Endodermal cell (in vitro differentiated cells): ENCODE data around the gene TNFRSF14. TPM values are rescaled to one million over a fixed set of nuclear protein-coding genes. Genes with fewer than 3 reads are reported as not detected.

Experiments
- DNase-seq: peaks from one replicate; pipeline ENCODE4 v3.0.0-alpha.2; 2017
- H3K27ac ChIP-seq: 2 replicates; pipeline ENCODE4 v1.5.1; 2013; ENCODE audit warnings: mild to moderate bottlenecking, low read depth, low read length, moderate library complexity
- H3K27me3 ChIP-seq: 2 replicates; pipeline ENCODE4 v1.6.1; 2013; ENCODE audit warnings: mild to moderate bottlenecking, low read length, moderate library complexity; ENCODE audit not compliant: insufficient read depth, control insufficient read depth, poor library complexity, severe bottlenecking
- H3K36me3 ChIP-seq: 2 replicates; pipeline ENCODE4 v1.7.0; 2013; ENCODE audit warnings: mild to moderate bottlenecking, low read length, moderate library complexity; ENCODE audit not compliant: control insufficient read depth, insufficient read depth
- H3K4me1 ChIP-seq: one replicate; pipeline ENCODE4 v1.7.0; 2013; ENCODE audit warnings: low read length; ENCODE audit not compliant: control insufficient read depth, insufficient read depth
- H3K4me3 ChIP-seq: 2 replicates; pipeline ENCODE4 v1.5.1; 2013; ENCODE audit warnings: mild to moderate bottlenecking, low read length, moderate library complexity
- H3K9ac ChIP-seq: 2 replicates; pipeline ENCODE4 v1.6.1; 2013; ENCODE audit warnings: mild to moderate bottlenecking, low read length, moderate library complexity; ENCODE audit not compliant: poor library complexity, severe bottlenecking; ENCODE audit errors: extremely low read depth
- H3K9me3 ChIP-seq: 2 replicates; pipeline ENCODE4 v1.6.1; 2013; ENCODE audit warnings: mild to moderate bottlenecking, low read length, moderate library complexity; ENCODE audit not compliant: control insufficient read depth
- H3K27ac Mint-ChIP-seq: 2 replicates; pipeline ENCODE4 v1.8.0; 2020; ENCODE audit warnings: mixed read lengths
- H3K27me3 Mint-ChIP-seq: 2 replicates; pipeline ENCODE4 v1.8.0; 2021; ENCODE audit warnings: mild to moderate bottlenecking, mixed read lengths; ENCODE audit not compliant: insufficient read depth
- H3K36me3 Mint-ChIP-seq: 2 replicates; pipeline ENCODE4 v1.8.0; 2020; ENCODE audit warnings: low read depth, mixed read lengths
- H3K4me1 Mint-ChIP-seq: 2 replicates; pipeline ENCODE4 v1.8.0; 2020; ENCODE audit warnings: mixed read lengths
- H3K4me3 Mint-ChIP-seq: 2 replicates; pipeline ENCODE4 v1.8.0; 2020; ENCODE audit warnings: mild to moderate bottlenecking, moderate library complexity, mixed read lengths
- H3K9me3 Mint-ChIP-seq: 2 replicates; pipeline ENCODE4 v1.8.0; 2020; ENCODE audit warnings: mild to moderate bottlenecking, mixed read lengths
- WGBS, 2 experiments: methylation state at CpG; one replicate each; pipeline versions ENCODE4 v1.1.5 to v1.1.7; 2013; ENCODE audit warnings: missing lambda C conversion rate in 2 of 2, mixed read lengths in 1 of 2; ENCODE audit not compliant: insufficient coverage in 1 of 2, insufficient read length in 1 of 2; 5-methylcytosine and 5-hydroxymethylcytosine counted together
- total RNA-seq, 2 donors: library from RNA; stranded (reverse); fragmentation: NEBNext Ultra II Directional in 1 of 2; extraction: Animal tissue kit (Norgen Biotek cat#: 25700) in 1 of 2; gene quantifications; 2 replicates in 1 of 2; 3 replicates in 1 of 2; pipeline ENCODE4 v1.2.1, GENCODE V29; 2021
- TF ChIP-seq, protein P1 (sequence below): fragments of 200-600 bp; sonication (generic); conservative IDR thresholded peaks from 2 replicates; pipeline ENCODE4 v1.5.0; 2021; ENCODE audit warnings: antibody characterized with exemption, mild to moderate bottlenecking

The TNFRSF14 gene
- total RNA-seq, 2 donors from 2014 or later, result 0.29 to 0.46 TPM

DNA sequence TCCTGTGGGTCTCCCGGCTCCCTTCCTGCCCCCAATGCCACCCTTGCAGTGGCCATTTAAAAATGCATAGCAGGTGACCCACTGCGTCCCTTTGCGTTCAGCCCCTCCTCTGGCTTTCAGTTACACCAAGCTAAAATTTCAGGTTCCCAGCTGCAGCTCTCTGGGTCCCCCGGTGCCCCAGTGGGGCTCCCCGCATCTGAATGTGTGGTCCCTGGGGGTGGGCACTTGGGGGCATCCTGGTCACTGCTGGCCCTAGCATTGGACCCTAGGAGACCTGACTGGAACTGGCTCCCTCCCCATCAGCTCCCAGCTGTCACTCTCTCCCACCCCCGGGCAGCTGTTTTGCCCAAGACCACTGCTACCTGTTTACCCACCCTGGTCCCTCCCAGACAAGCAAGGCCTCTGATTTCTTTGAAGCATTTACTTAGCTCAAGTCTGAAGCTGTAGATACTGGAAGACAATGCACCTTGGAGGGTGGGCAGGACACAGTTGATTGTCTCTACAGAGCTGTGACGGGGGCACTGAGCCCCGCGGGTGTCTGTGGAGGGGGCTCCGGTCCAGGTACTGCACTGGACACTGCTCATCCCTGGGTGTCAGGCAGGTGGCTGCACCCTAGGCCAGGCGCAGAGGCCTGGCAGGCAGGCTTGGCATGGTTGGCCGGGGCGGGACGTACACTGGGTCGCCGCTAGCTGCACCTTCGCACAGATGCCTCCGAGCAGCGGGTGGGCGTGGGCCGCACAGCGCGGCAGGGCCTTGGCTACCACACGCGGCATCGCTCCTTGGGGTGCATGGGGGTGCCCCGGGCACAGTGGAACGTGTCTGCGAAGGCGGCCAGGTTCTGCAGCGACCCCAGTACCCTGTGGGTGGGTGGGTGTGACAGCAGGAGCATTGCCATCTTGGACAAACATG, 34.3 kb downstream of the TNFRSF14 start:
- Histone ChIP-seq H3K9me3 (no peaks in the 10 kb centered on the region), H3K27me3 (no peaks in the 10 kb centered on the region), H3K27ac (no peak overlapping the region), H3K36me3 (no peaks in the 10 kb centered on the region), H3K9ac (no peak overlapping the region), H3K4me1 (no peaks in the 10 kb centered on the region), H3K4me3 (no peak overlapping the region)
- H3K4me3 Mint-ChIP-seq, result no peak overlapping the region
- H3K9me3 Mint-ChIP-seq, result peaks cover 12% of the 10 kb centered on the region
- WGBS, 2 experiments, result 95 to 99% methylated on average over 10 to 31 of the region's 31 CpGs
- H3K27me3 Mint-ChIP-seq, result peaks cover 2% of the 10 kb centered on the region
- H3K27ac Mint-ChIP-seq, result no peak overlapping the region
- H3K4me1 Mint-ChIP-seq, result no peaks in the 10 kb centered on the region
- DNase-seq, result no peak
- TF ChIP-seq, protein P1, sequence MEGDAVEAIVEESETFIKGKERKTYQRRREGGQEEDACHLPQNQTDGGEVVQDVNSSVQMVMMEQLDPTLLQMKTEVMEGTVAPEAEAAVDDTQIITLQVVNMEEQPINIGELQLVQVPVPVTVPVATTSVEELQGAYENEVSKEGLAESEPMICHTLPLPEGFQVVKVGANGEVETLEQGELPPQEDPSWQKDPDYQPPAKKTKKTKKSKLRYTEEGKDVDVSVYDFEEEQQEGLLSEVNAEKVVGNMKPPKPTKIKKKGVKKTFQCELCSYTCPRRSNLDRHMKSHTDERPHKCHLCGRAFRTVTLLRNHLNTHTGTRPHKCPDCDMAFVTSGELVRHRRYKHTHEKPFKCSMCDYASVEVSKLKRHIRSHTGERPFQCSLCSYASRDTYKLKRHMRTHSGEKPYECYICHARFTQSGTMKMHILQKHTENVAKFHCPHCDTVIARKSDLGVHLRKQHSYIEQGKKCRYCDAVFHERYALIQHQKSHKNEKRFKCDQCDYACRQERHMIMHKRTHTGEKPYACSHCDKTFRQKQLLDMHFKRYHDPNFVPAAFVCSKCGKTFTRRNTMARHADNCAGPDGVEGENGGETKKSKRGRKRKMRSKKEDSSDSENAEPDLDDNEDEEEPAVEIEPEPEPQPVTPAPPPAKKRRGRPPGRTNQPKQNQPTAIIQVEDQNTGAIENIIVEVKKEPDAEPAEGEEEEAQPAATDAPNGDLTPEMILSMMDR, result no peak
- peaks cover 15% of the 10 kb centered on the region for H3K36me3 Mint-ChIP-seq

DNA sequence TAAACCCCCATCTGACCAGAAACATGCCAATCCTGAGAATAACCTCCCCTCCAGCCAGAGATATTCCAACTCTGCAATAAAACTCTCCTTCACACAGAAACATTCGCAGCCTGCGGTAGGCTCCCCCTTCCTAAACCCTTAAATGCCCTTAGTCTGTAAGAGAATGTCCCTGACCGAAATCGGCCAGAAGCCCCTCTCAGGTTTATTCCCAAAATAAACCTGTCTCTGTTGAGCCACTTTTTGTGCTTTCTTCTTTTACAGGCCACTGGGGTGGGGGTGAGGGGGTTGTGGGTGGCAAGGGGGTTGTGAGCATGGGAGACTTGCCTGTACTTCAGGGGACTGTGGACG, 35.0 kb downstream of the TNFRSF14 start:
- 93 to 100% methylated on average over 2 to 5 of the region's 5 CpGs for WGBS, 2 experiments
- Histone ChIP-seq H3K27ac (no peak overlapping the region), H3K27me3 (no peaks in the 10 kb centered on the region), H3K4me3 (no peak overlapping the region), H3K9ac (no peak overlapping the region), H3K4me1 (no peaks in the 10 kb centered on the region), H3K36me3 (no peaks in the 10 kb centered on the region), H3K9me3 (no peaks in the 10 kb centered on the region)
- H3K4me3 Mint-ChIP-seq, result no peak overlapping the region
- TF ChIP-seq, protein P1, result no peak
- DNase-seq, result no peak
- H3K9me3 Mint-ChIP-seq, result peaks cover 12% of the 10 kb centered on the region
- peaks cover 2% of the 10 kb centered on the region for H3K27me3 Mint-ChIP-seq
- H3K27ac Mint-ChIP-seq, result no peak overlapping the region
- no peaks in the 10 kb centered on the region for H3K4me1 Mint-ChIP-seq
- peaks cover 15% of the 10 kb centered on the region for H3K36me3 Mint-ChIP-seq

DNA sequence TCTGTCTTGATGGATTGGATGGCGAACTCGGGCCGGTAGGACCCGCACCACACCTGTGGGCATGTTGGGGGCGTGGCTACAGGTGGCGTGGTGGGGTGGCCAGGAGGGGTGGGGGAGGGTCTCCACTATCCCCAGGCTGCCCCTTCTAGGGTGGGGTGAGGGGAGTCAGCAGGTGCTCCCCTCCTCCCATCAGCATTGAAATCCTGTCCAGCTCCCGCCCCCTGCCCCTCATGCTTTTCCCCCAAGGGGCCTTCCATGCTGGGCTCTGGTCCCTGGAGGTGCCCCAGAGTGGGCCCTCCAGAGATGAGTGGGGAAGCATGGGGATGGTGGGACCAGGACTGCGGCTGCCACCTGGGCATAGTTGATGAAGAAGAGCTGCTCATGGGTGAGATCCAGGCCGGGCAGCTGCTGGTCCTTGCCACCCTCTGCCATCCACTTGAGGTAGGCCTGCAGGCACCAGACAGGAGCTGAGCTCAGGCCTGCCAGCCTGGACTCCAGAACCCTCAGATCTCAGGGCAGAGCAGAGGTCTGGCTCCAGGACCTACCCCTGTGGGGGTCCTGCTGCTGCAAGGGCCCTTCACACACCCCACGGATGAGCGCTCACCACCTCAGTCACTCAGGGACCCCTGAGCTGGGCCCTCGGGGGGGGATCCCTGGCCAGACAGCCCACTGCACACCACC, 35.5 kb downstream of the TNFRSF14 start:
- H3K27me3 ChIP-seq, result no peaks in the 10 kb centered on the region
- H3K27ac Mint-ChIP-seq, result no peak overlapping the region
- no peak for DNase-seq
- no peaks in the 10 kb centered on the region for H3K4me1 Mint-ChIP-seq
- H3K27me3 Mint-ChIP-seq, result peaks cover 2% of the 10 kb centered on the region
- TF ChIP-seq, protein P1, result no peak
- H3K36me3 ChIP-seq, result no peaks in the 10 kb centered on the region
- no peak overlapping the region for H3K9ac ChIP-seq
- no peaks in the 10 kb centered on the region for H3K4me1 ChIP-seq
- peaks cover 12% of the 10 kb centered on the region for H3K9me3 Mint-ChIP-seq
- no peak overlapping the region for H3K27ac ChIP-seq
- no peak overlapping the region for H3K4me3 ChIP-seq
- H3K4me3 Mint-ChIP-seq, result no peak overlapping the region
- WGBS, 2 experiments, result 93 to 94% methylated on average over 3 to 12 of the region's 12 CpGs
- H3K9me3 ChIP-seq, result no peaks in the 10 kb centered on the region
- H3K36me3 Mint-ChIP-seq, result peaks cover 15% of the 10 kb centered on the region
